Measurements from ENCODE around the gene PNPLA2.
A peak's percentile ranks its signal among the peaks of the same experiment; 100 is the strongest.

PNPLA2 gene

DNA sequence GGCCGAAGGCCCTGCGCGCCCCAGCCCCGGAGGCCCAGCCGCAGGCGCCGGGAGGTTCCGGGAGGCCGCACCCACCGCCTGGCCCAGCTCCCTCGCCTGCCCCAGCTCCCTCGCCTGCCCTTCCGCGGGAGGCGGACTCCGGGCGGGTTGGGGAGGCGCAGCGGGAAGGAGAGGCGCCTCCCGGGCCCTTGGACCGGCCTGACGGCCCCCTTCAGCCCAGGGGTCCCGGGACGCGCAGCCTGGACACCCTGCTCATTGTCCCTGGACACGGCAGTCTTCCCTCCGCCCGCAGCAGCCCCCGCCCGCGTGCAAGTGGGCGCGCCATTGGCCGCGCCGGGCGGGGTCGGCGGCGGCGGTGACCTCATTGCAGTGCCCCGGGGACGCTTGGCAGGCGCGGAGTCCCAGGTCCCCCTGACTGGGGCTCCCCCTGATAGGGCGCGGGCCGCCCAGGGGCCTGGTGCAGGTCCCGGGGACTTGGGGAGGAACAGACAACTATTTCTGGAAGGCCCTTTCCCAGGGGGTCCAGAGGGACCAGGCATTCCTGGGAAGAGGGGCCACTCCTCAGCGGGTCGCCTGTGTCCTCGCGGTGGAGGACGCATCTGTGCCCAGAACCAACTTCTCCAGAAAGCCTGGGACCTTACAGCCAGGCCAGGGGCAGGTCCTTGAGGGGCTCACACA is 14.5 kb downstream of the PNPLA2 start:
- TF ChIP-seq L3MBTL2 (conservative IDR thresholded peaks at IDR 0.05) (no peak), ELF4 (IDR thresholded peaks at IDR 0.05) (no peak), ZNF384 (IDR thresholded peaks at IDR 0.05) (no peak), FOXM1 (IDR thresholded peaks at IDR 0.05; ENCODE audit: borderline replicate concordance) (no peak), SP1 (IDR thresholded peaks at IDR 0.05) (no peak), TARDBP (IDR thresholded peaks at IDR 0.05) (no peak), HDGF (IDR thresholded peaks at IDR 0.05; ENCODE audit: borderline replicate concordance) (no peak), NFRKB (IDR thresholded peaks at IDR 0.05) (no peak), FOXA1 (IDR thresholded peaks at IDR 0.05) (no peak), CTBP1 (IDR thresholded peaks at IDR 0.05; ENCODE audit: borderline replicate concordance) (no peak), LEF1 (IDR thresholded peaks at IDR 0.05; ENCODE audit: borderline replicate concordance) (no peak), FOXK2 (IDR thresholded peaks at IDR 0.05) (no peak), SUZ12 (IDR thresholded peaks at IDR 0.05) (no peak), ARNT (IDR thresholded peaks at IDR 0.05) (no peak), BHLHE40 (IDR thresholded peaks at IDR 0.05; ENCODE audit: borderline replicate concordance) (no peak)
- TF ChIP-seq, protein P1, sequence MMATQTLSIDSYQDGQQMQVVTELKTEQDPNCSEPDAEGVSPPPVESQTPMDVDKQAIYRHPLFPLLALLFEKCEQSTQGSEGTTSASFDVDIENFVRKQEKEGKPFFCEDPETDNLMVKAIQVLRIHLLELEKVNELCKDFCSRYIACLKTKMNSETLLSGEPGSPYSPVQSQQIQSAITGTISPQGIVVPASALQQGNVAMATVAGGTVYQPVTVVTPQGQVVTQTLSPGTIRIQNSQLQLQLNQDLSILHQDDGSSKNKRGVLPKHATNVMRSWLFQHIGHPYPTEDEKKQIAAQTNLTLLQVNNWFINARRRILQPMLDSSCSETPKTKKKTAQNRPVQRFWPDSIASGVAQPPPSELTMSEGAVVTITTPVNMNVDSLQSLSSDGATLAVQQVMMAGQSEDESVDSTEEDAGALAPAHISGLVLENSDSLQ (IDR thresholded peaks at IDR 0.05), result no peak
- ChIA-PET CTCF (interaction anchor here (1.4 kb wide), 1 partner anchor 10 kb away, joined by 4 read pairs; the partner anchor contains the start of gene TSPAN4), POLR2A (interaction anchor here (0.5 to 8.0 kb wide), 9 partner anchors 9 to 55 kb away, joined by 3 to 63 read pairs (median 5); partner anchors contain the start of genes PNPLA2, POLR2L, RPLP2 and TSPAN4)
- peak; percentile 51 for DNase-seq (ENCODE audit: extremely low spot score)

DNA sequence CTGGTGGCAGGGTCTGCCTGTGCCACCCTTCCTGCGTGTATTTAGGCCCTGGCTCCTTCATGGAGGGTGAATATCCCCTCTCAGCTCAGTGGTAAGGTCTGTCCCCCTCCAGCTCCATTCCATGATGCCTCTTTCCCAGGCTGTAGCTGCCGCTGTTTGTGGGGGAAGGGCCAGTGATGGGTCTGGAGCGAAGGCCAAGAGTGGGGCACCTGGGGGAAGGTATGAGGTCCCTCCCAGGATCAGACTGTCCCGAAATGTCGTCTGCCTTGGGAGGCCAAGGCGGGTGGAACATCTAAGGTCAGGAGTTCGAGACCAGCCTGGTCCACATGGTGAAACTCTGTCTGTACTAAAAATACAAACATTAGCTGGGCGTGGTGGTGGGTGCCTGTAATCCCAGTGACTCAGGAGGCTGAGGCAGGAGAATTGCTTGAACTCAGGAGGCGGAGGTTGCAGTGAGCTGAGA is 15.2 kb downstream of the PNPLA2 start:
- TF ChIP-seq ZNF384 (IDR thresholded peaks at IDR 0.05) (no peak), HDGF (IDR thresholded peaks at IDR 0.05; ENCODE audit: borderline replicate concordance) (no peak), SUZ12 (IDR thresholded peaks at IDR 0.05) (no peak), LEF1 (IDR thresholded peaks at IDR 0.05; ENCODE audit: borderline replicate concordance) (no peak), FOXK2 (IDR thresholded peaks at IDR 0.05) (no peak), TARDBP (IDR thresholded peaks at IDR 0.05) (no peak), ARNT (IDR thresholded peaks at IDR 0.05) (no peak), FOXM1 (IDR thresholded peaks at IDR 0.05; ENCODE audit: borderline replicate concordance) (no peak), L3MBTL2 (conservative IDR thresholded peaks at IDR 0.05) (no peak), NFRKB (IDR thresholded peaks at IDR 0.05) (no peak), ELF4 (IDR thresholded peaks at IDR 0.05) (no peak), SP1 (IDR thresholded peaks at IDR 0.05) (no peak), FOXA1 (IDR thresholded peaks at IDR 0.05) (no peak), CTBP1 (IDR thresholded peaks at IDR 0.05; ENCODE audit: borderline replicate concordance) (no peak), BHLHE40 (IDR thresholded peaks at IDR 0.05; ENCODE audit: borderline replicate concordance) (no peak)
- TF ChIP-seq, protein P1 (IDR thresholded peaks at IDR 0.05), result no peak
- ChIA-PET CTCF (interaction anchor here (0.7 to 1.4 kb wide), 2 partner anchors 9 to 549 kb away, joined by 3 to 4 read pairs; partner anchors contain the start of gene TSPAN4), POLR2A (interaction anchor here (0.6 to 8.0 kb wide), 7 partner anchors 9 to 77 kb away, joined by 3 to 63 read pairs (median 5); partner anchors contain the start of genes CHID1, PNPLA2, POLR2L and RPLP2)
- no peak for DNase-seq (ENCODE audit: extremely low spot score)

DNA sequence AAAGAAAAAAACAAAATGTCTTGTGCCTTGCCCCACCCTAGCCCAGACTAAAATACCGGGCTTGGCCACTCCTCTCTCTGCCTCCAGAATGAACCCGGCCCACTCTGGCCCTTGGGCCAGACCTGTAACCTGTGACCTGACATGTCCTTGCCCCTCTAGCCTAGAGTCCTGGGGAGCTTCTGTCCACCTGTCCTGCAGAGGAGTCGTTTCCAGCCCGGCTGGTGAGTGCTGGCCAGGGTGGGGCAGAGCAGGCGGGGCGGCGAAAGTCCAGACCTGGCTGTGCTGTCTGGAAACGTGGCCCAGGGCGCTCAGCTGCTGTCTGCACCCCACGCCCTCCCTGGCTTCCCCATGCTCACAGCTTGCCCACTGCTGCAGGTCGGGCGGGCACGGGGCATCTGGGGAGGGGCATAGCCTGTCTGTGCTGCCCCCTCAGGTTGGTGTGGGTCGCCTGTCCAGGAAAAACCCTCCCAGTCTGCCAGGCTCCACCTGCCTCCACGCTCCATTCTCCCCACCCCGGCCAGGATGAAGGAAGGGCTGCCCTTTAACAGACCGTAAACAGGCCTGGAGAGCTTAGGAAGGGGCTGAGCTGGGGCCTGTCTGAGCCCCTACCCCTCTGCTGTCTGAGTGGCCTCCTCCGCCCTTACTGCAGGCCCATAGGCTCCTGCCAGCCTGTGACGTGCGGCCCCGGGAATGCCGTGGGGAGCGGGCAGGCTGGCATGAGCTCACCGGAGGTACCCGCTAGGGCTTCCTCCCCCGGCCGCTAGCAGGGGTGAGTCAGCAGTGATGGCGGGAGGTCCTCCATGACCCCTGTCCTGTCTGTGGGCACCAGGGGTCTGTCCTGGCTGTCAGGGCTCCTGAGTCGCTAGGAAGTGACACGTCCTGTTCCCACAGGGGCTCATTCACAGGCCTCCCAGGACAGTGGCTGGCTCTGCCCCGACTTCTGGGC is 15.9 kb downstream of the PNPLA2 start:
- ChIA-PET CTCF (interaction anchor here (0.7 to 1.4 kb wide), 2 partner anchors 8 to 548 kb away, joined by 3 to 4 read pairs; partner anchors contain the start of gene TSPAN4), POLR2A (interaction anchor here (0.6 to 8.0 kb wide), 8 partner anchors 8 to 76 kb away, joined by 3 to 63 read pairs (median 4); partner anchors contain the start of genes CHID1, PNPLA2, POLR2L and RPLP2)
- DNase-seq (ENCODE audit: extremely low spot score), result no peak
- TF ChIP-seq FOXM1 (IDR thresholded peaks at IDR 0.05; ENCODE audit: borderline replicate concordance) (no peak), CTBP1 (IDR thresholded peaks at IDR 0.05; ENCODE audit: borderline replicate concordance) (no peak), TARDBP (IDR thresholded peaks at IDR 0.05) (no peak), ZNF384 (IDR thresholded peaks at IDR 0.05) (no peak), FOXK2 (IDR thresholded peaks at IDR 0.05) (no peak), NFRKB (IDR thresholded peaks at IDR 0.05) (no peak), HDGF (IDR thresholded peaks at IDR 0.05; ENCODE audit: borderline replicate concordance) (no peak), BHLHE40 (IDR thresholded peaks at IDR 0.05; ENCODE audit: borderline replicate concordance) (no peak), LEF1 (IDR thresholded peaks at IDR 0.05; ENCODE audit: borderline replicate concordance) (no peak), FOXA1 (IDR thresholded peaks at IDR 0.05) (no peak), ELF4 (IDR thresholded peaks at IDR 0.05) (no peak), ARNT (IDR thresholded peaks at IDR 0.05) (no peak), SUZ12 (IDR thresholded peaks at IDR 0.05) (no peak), SP1 (IDR thresholded peaks at IDR 0.05) (no peak), L3MBTL2 (conservative IDR thresholded peaks at IDR 0.05) (no peak)
- TF ChIP-seq, protein P1 (IDR thresholded peaks at IDR 0.05), result no peak

DNA sequence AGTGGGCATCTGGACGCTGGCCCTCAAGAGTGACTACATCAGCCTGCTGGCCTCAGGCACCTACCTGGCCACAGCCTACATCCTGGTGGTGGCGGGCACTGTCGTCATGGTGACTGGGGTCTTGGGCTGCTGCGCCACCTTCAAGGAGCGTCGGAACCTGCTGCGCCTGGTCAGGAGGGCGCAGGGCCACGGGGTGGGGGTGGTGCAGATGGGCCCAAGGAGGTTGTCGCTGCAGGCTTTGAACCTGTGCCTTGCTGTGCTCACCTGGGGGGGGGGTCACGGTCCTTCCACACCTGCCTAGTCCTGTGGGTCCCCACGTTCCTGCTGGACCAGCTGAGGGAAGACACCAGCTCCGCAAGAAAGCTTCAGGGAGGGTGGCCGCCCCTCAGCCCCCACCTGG is 17.6 kb downstream of the PNPLA2 start:
- TF ChIP-seq ARNT (IDR thresholded peaks at IDR 0.05) (no peak), LEF1 (IDR thresholded peaks at IDR 0.05; ENCODE audit: borderline replicate concordance) (no peak), SUZ12 (IDR thresholded peaks at IDR 0.05) (no peak), ELF4 (IDR thresholded peaks at IDR 0.05) (no peak), HDGF (IDR thresholded peaks at IDR 0.05; ENCODE audit: borderline replicate concordance) (no peak), SP1 (IDR thresholded peaks at IDR 0.05) (no peak)
- TF ChIP-seq, protein P1 (IDR thresholded peaks at IDR 0.05), result no peak
- ChIA-PET POLR2A (no interaction called here), CTCF (no interaction called here)
- DNase-seq (ENCODE audit: extremely low spot score), result no peak
